ENCODE data around the gene ZBTB45. TPM values are rescaled to one million over a fixed set of nuclear protein-coding genes. Genes with fewer than 3 reads are reported as not detected.

Gene ZBTB45
- polyA plus RNA-seq (2011; rRNA removed) (4.2 and 6.8 TPM in 2 replicates), polyA minus RNA-seq (2011; rRNA and poly(A)+ RNA removed) (3.1 and 4.0 TPM in 2 replicates)

- peak within 1 kb of the TSS; percentile 93 for H3K27ac ChIP-seq (ENCODE audit: low read depth, low read length)
- ChIA-PET CTCF (interaction anchor here (0.7 to 4.1 kb wide), 21 partner anchors 9 to 155 kb away, joined by 3 to 22 read pairs (median 5); partner anchors contain the start of genes CHMP2A, TRIM28 and UBE2M), POLR2A (interaction anchor here (0.8 to 3.9 kb wide), 20 partner anchors 14 to 241 kb away, joined by 3 to 54 read pairs (median 4); partner anchors contain the start of genes CHMP2A, TRIM28, UBE2M and ZNF324B)
- H3K9me3 ChIP-seq (ENCODE audit: control insufficient read depth, insufficient read depth, low read length), result no peaks in the 10 kb centered on the region; the same call in 1 of the 2 replicates
- peak; percentile 69 for TF ChIP-seq CTCF (IDR thresholded peaks at IDR 0.05; ENCODE audit: low read depth, low read length)
- peak; percentile 92 for DNase-seq (ENCODE audit: low read depth, low spot score)
- H3K27me3 ChIP-seq (ENCODE audit: control insufficient read depth, insufficient read depth, low read length), result no peaks in the 10 kb centered on the region
- peak within 1 kb of the TSS; percentile 89 for H3K4me3 ChIP-seq (ENCODE audit: low read depth, low read length)
These were observed at the start of gene ZBTB45 for GRCh38 chr19:58519355-58520256. ZBTB45 (minus strand) TSS chr19:58519810; CDS start chr19:58517673, 2,137 bp downstream.

GRCh38 chr19:58568453-58569130, 49.0 kb upstream of the ZBTB45 start:
- Histone ChIP-seq H3K4me3 (ENCODE audit: low read depth, low read length) (no peak overlapping the region), H3K9me3 (ENCODE audit: control insufficient read depth, insufficient read depth, low read length) (no peaks in the 10 kb centered on the region), H3K27ac (ENCODE audit: low read depth, low read length) (no peak overlapping the region), H3K27me3 (ENCODE audit: control insufficient read depth, insufficient read depth, low read length) (peaks cover 2% of the 10 kb centered on the region)
- CTCF ChIA-PET, result no interaction called here
- no peak for DNase-seq (ENCODE audit: low read depth, low spot score)
- POLR2A ChIA-PET, result interaction anchor here (0.5 kb wide), 1 partner anchor 204 kb away, joined by 3 read pairs; no protein-coding TSS in a partner anchor
- TF ChIP-seq CTCF (IDR thresholded peaks at IDR 0.05; ENCODE audit: low read depth, low read length), result no peak

- peaks cover 2% of the 10 kb centered on the region for H3K27me3 ChIP-seq (ENCODE audit: control insufficient read depth, insufficient read depth, low read length)
- no peak for DNase-seq (ENCODE audit: low read depth, low spot score)
- peaks cover 4% of the 10 kb centered on the region; the same call in 1 of the 2 replicates for H3K9me3 ChIP-seq (ENCODE audit: control insufficient read depth, insufficient read depth, low read length)
- ChIA-PET POLR2A (no interaction called here), CTCF (interaction anchor here (0.6 kb wide), 1 partner anchor 11 kb away, joined by 5 read pairs; no protein-coding TSS in a partner anchor)
- H3K4me3 ChIP-seq (ENCODE audit: low read depth, low read length), result no peak overlapping the region
- H3K27ac ChIP-seq (ENCODE audit: low read depth, low read length), result no peak overlapping the region
- TF ChIP-seq CTCF (IDR thresholded peaks at IDR 0.05; ENCODE audit: low read depth, low read length), result no peak
These were observed 47.4 kb upstream of the ZBTB45 start for GRCh38 chr19:58566989-58567388.

- POLR2A ChIA-PET, result no interaction called here
- Histone ChIP-seq H3K4me3 (ENCODE audit: low read depth, low read length) (no peak overlapping the region), H3K27me3 (ENCODE audit: control insufficient read depth, insufficient read depth, low read length) (peaks cover 2% of the 10 kb centered on the region), H3K27ac (ENCODE audit: low read depth, low read length) (no peak overlapping the region), H3K9me3 (ENCODE audit: control insufficient read depth, insufficient read depth, low read length) (peaks cover 4% of the 10 kb centered on the region; the same call in 1 of the 2 replicates)
- DNase-seq (ENCODE audit: low read depth, low spot score), result no peak
- no peak for TF ChIP-seq CTCF (IDR thresholded peaks at IDR 0.05; ENCODE audit: low read depth, low read length)
- CTCF ChIA-PET, result interaction anchor here (0.9 kb wide), 1 partner anchor 17 kb away, joined by 3 read pairs; no protein-coding TSS in a partner anchor
These were observed 44.2 kb upstream of the ZBTB45 start for GRCh38 chr19:58563823-58564222.

Measured in AG04450 (cell line).